ENCODE results near the gene BRSK2. TPM values are rescaled to one million over a fixed set of nuclear protein-coding genes. Genes with fewer than 3 reads are reported as not detected.
"Not testable (repeated sequence)": the region's sequence is repeated elsewhere in the genome, so short reads cannot be mapped to it uniquely, and the experiment has no call there.

BRSK2 gene
- total RNA-seq: 0.52 TPM
- long read RNA-seq, partial matches to known transcripts: 0 of 2 reads
- long read RNA-seq, other reads (novel, unspliced or antisense): 1 of 2 reads

DNA sequence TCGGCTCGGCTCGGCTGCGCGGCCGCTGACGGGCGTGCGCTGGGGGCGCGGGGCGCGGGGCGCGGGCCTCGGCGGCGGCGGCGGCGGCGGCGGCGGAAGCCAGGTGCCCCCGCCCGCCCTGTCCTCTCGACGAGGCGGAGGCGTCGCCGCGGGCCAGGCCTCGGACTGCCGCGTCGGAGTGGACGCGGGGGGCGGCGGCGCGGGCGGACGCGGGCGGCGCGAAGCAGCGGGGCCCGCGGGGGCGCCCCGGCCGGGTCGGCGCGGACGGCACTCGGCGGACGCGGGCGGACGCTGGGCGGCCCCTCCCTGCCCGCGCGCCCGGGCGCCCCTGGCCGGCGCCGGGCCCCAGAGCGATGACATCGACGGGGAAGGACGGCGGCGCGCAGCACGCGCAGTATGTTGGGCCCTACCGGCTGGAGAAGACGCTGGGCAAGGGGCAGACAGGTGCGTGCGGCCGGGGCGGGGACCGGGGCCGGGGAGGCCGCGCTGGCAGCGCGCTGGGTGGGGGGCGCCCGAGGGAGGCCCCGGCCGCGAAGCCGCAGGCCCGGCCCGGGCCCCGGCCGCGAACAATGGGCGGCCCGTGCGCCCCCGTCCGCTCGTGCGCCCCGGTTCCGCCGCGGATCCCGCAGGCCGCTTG is at the start of gene BRSK2:
BRSK2 (plus strand) TSS at position 3 of the 637 bp plus-strand sequence; CDS start at position 354, 351 bp downstream.
- H3K27me3 ChIP-seq (ENCODE audit: low read depth): peaks cover 56% of the 10 kb centered on the region
- no peaks in the 10 kb centered on the region for H3K36me3 ChIP-seq
- no peak for DNase-seq

DNA sequence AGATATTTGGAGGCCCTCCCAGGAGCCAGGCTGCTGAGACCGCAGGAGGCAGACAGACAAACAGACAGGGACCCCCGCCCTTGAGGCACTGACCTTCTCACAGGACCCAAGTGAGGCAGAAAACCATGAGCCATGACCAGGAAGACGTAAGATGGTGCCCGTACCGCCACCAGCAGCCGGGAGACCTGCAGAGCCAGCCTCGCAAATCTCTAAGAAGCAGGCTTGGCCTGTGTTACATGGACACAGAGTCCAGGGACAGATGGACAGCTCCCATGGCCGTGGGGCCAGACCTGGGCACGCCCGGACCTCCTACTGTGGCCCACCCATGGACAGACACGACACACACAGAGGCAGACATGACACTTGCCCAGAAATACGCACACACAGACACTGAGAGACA is 49.6 kb upstream of the BRSK2 start:
- Histone ChIP-seq H3K36me3 (no peaks in the 10 kb centered on the region), H3K27ac (replicated peaks) (no peak overlapping the region), H3K4me3 (no peak overlapping the region), H3K27me3 (ENCODE audit: low read depth) (peaks cover 5% of the 10 kb centered on the region), H3K4me1 (peaks cover 27% of the 10 kb centered on the region), H3K9me3 (replicated peaks) (no peaks in the 10 kb centered on the region)
- no peak for DNase-seq
- intact Hi-C loops (cut with micrococcal nuclease): no loop called here
- TF ChIP-seq, protein P1, sequence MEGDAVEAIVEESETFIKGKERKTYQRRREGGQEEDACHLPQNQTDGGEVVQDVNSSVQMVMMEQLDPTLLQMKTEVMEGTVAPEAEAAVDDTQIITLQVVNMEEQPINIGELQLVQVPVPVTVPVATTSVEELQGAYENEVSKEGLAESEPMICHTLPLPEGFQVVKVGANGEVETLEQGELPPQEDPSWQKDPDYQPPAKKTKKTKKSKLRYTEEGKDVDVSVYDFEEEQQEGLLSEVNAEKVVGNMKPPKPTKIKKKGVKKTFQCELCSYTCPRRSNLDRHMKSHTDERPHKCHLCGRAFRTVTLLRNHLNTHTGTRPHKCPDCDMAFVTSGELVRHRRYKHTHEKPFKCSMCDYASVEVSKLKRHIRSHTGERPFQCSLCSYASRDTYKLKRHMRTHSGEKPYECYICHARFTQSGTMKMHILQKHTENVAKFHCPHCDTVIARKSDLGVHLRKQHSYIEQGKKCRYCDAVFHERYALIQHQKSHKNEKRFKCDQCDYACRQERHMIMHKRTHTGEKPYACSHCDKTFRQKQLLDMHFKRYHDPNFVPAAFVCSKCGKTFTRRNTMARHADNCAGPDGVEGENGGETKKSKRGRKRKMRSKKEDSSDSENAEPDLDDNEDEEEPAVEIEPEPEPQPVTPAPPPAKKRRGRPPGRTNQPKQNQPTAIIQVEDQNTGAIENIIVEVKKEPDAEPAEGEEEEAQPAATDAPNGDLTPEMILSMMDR (IDR thresholded peaks at IDR 0.05; ENCODE audit: borderline replicate concordance): no peak

More for the DNA sequence above, at the start of gene BRSK2:
- Histone ChIP-seq H3K27ac (replicated peaks) (peak within 1 kb of the TSS; percentile 71), H3K4me1 (peaks cover 22% of the 10 kb centered on the region), H3K9me3 (replicated peaks) (no peaks in the 10 kb centered on the region), H3K4me3 (peak within 1 kb of the TSS; percentile 76)
- TF ChIP-seq, protein P1 (IDR thresholded peaks at IDR 0.05; ENCODE audit: borderline replicate concordance): no peak
- intact Hi-C loops (cut with micrococcal nuclease): no loop called here

DNA sequence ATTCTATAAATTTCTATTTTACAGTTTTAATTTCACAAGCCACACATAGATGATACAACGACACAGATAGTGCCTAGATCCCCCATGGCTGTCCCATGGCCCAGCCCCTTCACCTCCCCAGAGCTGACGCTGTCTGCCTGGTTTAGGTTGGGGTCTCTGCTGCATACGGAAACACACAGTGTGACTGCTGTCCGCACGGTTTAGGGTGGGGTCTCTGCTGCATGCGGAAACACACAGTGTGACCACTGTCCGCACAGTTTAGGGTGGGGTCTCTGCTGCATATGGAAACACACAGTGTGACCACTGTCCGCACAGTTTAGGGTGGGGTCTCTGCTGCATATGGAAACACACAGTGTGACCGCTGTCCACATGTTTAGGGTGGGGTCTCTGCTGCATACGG is 48.5 kb upstream of the BRSK2 start:
- H3K4me3 ChIP-seq; intact Hi-C loops (cut with micrococcal nuclease): not testable (repeated sequence)
- H3K4me1 ChIP-seq: peaks cover 15% of the 10 kb centered on the region

DNA sequence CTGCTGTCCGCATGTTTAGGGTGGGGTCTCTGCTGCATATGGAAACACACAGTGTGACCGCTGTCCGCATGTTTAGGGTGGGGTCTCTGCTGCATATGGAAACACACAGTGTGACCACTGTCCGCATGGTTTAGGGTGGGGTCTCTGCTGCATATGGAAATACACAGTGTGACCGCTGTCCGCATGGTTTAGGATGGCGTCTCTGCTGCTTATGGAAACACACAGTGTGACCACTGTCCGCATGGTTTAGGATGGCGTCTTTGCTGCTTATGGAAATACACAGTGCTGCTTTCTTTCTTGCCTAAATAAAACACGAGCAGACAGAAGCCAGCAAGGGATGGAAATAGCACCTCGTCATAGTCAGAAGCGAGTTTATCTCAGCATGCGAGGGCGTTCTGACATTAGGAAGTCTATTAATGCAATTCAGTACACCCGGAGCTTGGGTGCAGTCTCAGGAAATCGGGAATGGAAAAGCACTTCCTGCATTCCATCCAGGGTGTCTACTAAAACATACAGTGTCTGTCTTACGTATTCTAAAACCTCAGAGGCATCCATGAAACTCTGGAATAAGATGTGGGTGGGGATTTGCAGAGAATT is 47.7 kb upstream of the BRSK2 start:
- intact Hi-C loops (cut with micrococcal nuclease): no loop called here
- TF ChIP-seq, protein P1 (IDR thresholded peaks at IDR 0.05; ENCODE audit: borderline replicate concordance): peak; percentile 12
- no peaks in the 10 kb centered on the region for H3K9me3 ChIP-seq (replicated peaks)
- no peaks in the 10 kb centered on the region for H3K36me3 ChIP-seq
- H3K27ac ChIP-seq (replicated peaks): no peak overlapping the region
- DNase-seq: no peak
- peaks cover 11% of the 10 kb centered on the region for H3K4me1 ChIP-seq
- no peak overlapping the region for H3K4me3 ChIP-seq
- H3K27me3 ChIP-seq (ENCODE audit: low read depth): no peaks in the 10 kb centered on the region

More for the DNA sequence above, 48.5 kb upstream of the BRSK2 start:
- not testable (repeated sequence) for H3K9me3 ChIP-seq (replicated peaks); DNase-seq; H3K27me3 ChIP-seq (ENCODE audit: low read depth); H3K36me3 ChIP-seq; H3K27ac ChIP-seq (replicated peaks)

DNA sequence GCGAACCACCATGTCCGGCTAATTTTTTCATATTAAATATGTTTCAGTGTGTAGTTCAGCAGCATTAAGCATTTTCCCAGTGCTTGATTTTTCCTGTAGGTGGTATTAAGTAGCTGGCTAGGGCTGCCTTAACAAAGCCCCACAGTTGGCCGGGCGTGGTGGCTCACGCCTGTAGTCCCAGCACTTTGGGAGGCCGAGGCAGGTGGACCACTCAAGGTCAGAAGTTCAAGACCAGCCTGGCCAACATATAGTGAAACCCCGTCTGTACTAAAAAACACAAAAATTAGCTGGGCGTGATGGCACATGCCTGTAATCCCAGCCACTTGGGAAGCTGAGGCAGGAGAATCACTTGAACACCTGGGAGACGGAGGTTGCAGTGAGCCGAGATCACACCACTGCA is 46.8 kb upstream of the BRSK2 start:
- DNase-seq: no peak
- intact Hi-C loops (cut with micrococcal nuclease): no loop called here
- peaks cover 6% of the 10 kb centered on the region for H3K4me1 ChIP-seq
- H3K9me3 ChIP-seq (replicated peaks): no peaks in the 10 kb centered on the region
- H3K27ac ChIP-seq (replicated peaks): no peak overlapping the region
- TF ChIP-seq, protein P1 (IDR thresholded peaks at IDR 0.05; ENCODE audit: borderline replicate concordance): no peak
- H3K4me3 ChIP-seq: no peak overlapping the region
- H3K27me3 ChIP-seq (ENCODE audit: low read depth): no peaks in the 10 kb centered on the region
- no peaks in the 10 kb centered on the region for H3K36me3 ChIP-seq
